HG03354 (cell line): Measurements from ENCODE around the gene KRT36.

Experiments
- ATAC-seq: cut with Tn5 transposase; IDR thresholded peaks from one replicate; pipeline ENCODE4 v1.9.1; 2021; ENCODE audit warnings: mild to moderate bottlenecking; ENCODE audit not compliant: unreplicated experiment, poor library complexity, severe bottlenecking

KRT36 gene

GRCh38 chr17:41489531-41489930 lies at the start of gene KRT36:
TSS of gene KRT36 (minus strand) at chr17:41489910. CDS start at chr17:41489864, 46 bp downstream.
- ATAC-seq: no peak

GRCh38 chr17:41539071-41539492 lies 49.4 kb upstream of the KRT36 start:
- no peak for ATAC-seq

GRCh38 chr17:41538565-41538991 lies 48.9 kb upstream of the KRT36 start:
- ATAC-seq: no peak

- no peak for ATAC-seq
Measured at GRCh38 chr17:41537990-41538389, 48.3 kb upstream of the KRT36 start.

- no peak for ATAC-seq
Measured at GRCh38 chr17:41537614-41537954, 47.9 kb upstream of the KRT36 start.

GRCh38 chr17:41536741-41537613 lies 47.3 kb upstream of the KRT36 start:
- no peak for ATAC-seq

- ATAC-seq: no peak
Measured at GRCh38 chr17:41535764-41536481, 46.2 kb upstream of the KRT36 start.

GRCh38 chr17:41534899-41535546 lies 45.3 kb upstream of the KRT36 start:
- no peak for ATAC-seq

GRCh38 chr17:41533613-41534012 lies 43.9 kb upstream of the KRT36 start:
- no peak for ATAC-seq

GRCh38 chr17:41532947-41533570 lies 43.3 kb upstream of the KRT36 start:
- no peak for ATAC-seq

- no peak for ATAC-seq
Measured at GRCh38 chr17:41531993-41532392, 42.3 kb upstream of the KRT36 start.

GRCh38 chr17:41530062-41531048 lies 40.6 kb upstream of the KRT36 start:
- no peak for ATAC-seq

GRCh38 chr17:41529491-41529915 lies 39.8 kb upstream of the KRT36 start:
- no peak for ATAC-seq

GRCh38 chr17:41528959-41529353 lies 39.2 kb upstream of the KRT36 start:
- ATAC-seq: no peak

- no peak for ATAC-seq
Measured at GRCh38 chr17:41527063-41528023, 37.6 kb upstream of the KRT36 start.

- no peak for ATAC-seq
Measured at GRCh38 chr17:41524261-41524660, 34.6 kb upstream of the KRT36 start.

GRCh38 chr17:41523787-41524186 lies 34.1 kb upstream of the KRT36 start:
- no peak for ATAC-seq

- no peak for ATAC-seq
Measured at GRCh38 chr17:41523225-41523593, 33.5 kb upstream of the KRT36 start.
